EH (cell line): Measurements from ENCODE around the gene DMAC1.

Experiments
- DNase-seq: peaks from one replicate; pipeline ENCODE4 v3.0.0-alpha.2; 2015; ENCODE audit warnings: low read depth

DMAC1 gene

DNA sequence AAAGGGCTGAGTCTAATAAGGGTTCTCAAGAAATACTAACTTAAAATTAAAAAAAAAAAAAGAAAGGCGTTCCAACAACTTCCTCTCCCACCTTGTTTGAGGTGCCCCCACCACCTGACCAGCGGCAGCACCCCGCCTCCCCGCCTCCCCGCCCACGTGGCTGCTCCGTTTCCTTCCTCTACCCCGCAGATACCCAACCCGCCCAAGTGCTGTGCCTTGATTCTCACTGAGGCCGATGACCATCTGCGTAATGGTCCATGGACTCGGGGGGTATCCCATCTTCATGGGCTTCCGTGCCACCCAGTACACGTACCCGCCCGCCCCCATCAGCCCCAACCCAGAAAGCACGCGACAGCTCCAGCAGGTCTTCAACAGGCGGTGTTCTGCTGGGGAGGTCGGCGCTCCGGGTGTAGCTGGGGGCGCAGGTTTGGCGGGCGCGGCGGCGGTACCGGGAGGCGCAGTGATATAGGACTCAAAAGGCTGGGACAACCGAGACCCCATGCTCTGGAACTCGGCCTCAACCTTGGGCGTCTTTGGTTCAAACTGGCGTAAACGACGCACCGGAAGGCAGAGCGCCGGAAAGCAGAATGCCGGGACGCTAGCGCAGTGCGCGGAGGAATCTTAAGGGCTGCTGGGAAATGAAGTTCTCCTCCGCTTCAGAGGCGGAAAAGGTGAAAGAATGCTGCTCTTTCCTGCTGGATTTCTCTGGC is at the start of gene DMAC1:
TSS of gene DMAC1 (minus strand) at position 545 of the 710 bp plus-strand sequence. CDS start at position 501, 44 bp downstream.
- DNase-seq: peak; percentile 80

DNA sequence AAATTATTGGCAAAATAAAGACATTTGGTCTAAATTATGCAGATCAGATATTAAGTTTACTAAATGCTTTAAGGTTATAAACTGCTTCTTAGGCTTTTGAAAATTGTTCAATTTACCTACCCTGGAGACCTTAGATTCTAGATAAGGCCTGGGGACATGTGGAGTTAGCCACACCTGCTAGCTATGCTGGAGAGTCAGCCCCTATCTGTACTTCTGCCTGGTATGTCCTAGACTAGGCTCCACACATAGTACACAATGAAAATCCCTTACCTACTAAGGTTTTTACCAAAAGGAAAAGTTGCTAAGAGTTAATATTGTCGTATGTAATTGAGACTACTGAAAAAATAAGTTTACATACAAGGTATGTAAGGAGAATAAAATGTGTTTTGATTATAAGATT is 49.8 kb upstream of the DMAC1 start:
- no peak for DNase-seq

DNA sequence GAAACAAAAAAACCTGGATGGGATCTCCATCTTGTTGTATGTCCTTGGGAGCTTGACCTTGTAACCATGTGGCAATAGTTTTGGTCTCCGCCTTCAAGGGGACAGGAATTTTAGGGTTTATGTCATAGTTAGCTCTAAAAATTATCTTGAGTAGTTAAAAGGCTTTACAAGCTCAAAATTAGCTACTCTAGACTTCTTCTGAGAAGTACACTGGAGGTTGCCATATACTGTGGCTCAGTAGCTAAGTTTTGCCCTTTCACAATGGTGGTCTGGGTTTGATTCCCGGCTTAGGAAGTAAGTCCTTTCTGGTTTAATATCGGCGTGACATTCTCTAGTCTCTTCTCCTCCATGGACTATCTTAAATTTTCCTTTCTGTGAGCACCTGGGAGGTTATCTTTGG is 48.9 kb upstream of the DMAC1 start:
- DNase-seq: no peak

GRCh38 chr9:7844242-7844641 is 44.7 kb upstream of the DMAC1 start:
- no peak for DNase-seq

GRCh38 chr9:7841831-7842230 is 42.3 kb upstream of the DMAC1 start:
- no peak for DNase-seq

DNA sequence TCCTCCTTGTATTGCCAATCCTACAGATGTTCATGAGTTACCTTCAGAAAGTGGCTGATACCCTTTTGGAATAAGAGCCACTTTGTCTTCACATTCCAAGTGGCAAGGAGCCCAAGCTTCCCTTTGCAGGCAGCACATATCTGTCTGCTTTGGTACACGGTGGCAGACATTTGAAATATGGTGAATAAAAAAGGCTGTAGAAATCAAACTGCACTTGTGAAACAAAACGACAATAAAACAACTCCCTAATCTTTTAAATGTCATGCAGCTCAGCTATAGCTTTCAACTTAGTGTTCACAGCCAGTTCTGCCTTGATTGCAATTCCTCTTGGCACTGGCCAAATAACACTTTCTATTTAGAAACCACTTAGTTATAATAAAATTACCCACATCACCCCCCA is 35.0 kb upstream of the DMAC1 start:
- DNase-seq: no peak

- no peak for DNase-seq
These were observed 28.8 kb upstream of the DMAC1 start for GRCh38 chr9:7828334-7828733.

DNA sequence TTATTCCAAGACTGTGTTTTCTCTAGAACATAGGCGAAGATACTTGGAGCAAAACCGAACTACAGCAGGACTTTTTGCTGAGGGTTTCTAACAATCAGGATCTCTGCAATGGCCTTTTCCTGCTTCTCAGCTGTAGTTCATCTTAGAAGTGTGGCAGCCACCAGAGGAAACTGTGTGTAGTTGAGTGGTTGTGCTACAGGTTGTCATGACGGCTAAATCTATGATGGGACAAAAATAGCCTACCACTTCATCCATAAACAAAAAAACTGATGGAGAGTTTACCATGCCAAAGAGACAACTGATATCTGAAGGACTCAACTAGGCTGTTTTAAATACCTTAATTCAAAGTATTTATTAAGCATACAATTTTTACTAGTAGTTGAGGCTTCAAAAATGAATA is 28.2 kb upstream of the DMAC1 start:
- no peak for DNase-seq

GRCh38 chr9:7827056-7827455 is 27.5 kb upstream of the DMAC1 start:
- no peak for DNase-seq

DNA sequence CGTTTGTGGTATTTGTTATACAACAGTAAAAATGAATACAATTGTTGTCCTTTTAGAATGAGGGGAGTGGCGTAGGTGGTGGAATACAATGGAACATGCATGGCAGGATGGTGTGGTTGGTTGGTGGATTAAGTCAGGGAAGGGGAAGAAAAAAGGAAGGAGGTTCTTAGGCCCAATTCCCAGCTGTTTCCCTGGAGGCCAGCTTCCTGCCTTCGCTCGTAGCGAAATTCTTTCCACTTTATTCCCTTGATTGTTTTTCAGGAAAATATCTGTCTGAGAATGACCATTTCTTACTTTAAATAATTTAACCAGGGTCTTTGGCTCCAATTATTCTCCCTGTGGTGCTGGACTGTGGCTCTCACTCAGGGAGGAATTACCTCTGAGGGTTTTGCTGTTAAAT is 24.1 kb upstream of the DMAC1 start:
- DNase-seq: no peak

DNA sequence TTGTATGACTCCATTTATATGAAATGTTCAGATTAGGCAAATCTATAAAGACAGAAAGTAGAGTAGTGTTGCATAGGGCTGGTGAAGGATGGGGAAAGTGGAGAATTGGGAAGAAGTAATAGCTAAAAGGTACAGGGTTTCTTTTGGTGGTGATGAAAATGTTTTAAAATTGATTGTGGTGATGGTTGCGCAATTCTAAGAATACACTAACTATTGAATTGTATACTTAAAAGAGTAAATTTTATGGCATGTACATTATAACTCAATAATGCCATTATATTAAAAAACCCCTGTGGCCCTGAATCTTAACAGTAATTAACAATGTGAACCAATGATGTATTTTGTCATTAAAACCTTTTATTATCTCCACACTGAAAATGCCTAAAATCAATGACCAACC is 20.4 kb upstream of the DMAC1 start:
- DNase-seq: no peak

DNA sequence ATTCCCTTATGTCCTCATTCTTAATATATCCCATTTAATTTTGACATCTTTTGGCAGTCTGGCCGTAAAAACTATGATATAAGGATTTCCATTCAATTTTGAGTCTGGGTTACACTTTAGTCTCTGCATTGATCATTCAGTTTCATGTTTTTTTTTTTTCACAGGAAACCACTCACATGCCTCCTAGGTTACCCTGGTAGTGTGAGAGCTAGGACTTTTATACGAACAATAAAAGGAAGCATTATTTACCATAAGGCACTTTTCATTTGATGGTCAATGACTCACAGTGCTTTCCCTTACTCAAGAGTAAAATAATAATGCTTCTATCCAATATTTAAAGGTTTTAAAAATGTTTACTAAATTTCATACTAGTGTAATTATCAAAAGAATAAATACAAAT is 16.4 kb upstream of the DMAC1 start:
- no peak for DNase-seq

- DNase-seq: no peak
These were observed 13.5 kb upstream of the DMAC1 start for GRCh38 chr9:7813030-7813429.

GRCh38 chr9:7811677-7812076 is 12.1 kb upstream of the DMAC1 start:
- no peak for DNase-seq

DNA sequence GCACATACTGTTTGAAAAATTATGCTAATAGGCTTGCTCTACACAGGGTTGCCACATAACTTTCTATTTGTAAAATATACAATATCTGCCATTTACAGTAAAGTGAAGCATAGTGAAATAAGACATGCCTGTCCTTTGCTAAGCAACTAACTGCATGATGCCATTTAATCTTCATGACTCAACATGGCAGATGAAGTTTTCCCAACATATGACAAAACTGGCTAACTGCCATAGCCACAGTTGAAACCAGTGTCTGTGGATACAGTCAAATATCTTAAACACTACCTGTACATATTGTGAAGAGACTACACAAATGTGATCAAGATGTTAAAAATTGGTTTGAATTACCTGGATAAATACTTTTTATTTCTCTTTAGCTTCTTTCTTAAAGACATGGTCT is 3.1 kb upstream of the DMAC1 start:
- peak; percentile 8 for DNase-seq

DNA sequence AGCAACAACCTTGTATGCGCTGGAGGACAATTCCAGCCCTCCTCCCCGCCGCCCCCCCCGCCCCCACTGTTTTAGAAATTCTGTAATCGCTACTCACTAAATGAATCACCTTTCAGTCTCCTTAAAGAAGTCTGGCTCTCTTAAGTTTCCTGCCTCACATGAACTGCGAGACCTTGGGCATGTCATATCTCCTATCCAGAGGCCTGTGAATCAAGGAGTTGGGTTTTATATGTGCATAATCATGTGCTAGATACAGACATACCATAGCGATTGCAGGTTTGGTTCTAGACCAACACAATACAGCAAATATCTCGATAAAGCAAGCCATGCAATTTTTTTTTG is 337 bp upstream of the DMAC1 start:
- no peak for DNase-seq

DNA sequence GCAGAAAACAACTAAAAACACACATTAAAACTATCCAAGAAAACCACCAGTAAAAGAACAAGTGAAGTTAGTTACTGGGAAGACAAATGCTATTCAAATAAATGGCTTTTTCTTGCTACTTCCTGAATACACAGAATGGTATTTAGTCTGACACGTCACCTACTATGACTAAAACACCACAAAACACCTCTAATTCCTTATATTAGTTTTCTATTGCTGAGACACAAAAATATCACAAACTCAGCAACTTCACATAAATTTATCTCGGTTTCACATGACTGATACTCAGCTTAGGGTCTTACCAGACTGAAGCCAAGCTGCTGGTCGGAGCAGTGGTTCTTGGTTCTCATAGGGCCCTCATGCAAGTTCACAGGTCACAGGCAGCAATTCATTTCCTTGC is 5.4 kb downstream of the DMAC1 start:
- DNase-seq: no peak

DNA sequence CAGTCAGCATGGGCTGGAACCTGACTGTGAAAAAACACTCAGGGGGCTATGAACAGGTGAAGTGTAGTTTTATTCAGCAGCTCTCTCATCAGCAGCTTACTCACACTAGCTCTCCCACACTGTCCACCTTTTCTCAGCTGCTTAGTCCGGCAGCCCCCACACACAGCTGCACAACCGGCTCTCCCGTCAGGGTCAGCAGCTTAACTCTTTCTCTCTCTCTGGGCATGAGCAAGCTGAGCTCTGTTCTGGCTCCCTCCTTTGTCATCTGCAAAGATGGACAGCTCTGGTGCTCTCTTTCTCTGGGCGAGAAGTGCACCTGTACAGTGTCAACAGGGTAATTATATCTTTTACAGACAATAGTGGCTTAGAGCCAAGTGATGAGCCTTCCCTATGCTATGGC is 8.2 kb downstream of the DMAC1 start:
- DNase-seq: no peak

- no peak for DNase-seq
These were observed 8.8 kb downstream of the DMAC1 start for GRCh38 chr9:7790819-7791182.

GRCh38 chr9:7790022-7790818 is 9.4 kb downstream of the DMAC1 start:
- DNase-seq: no peak

DNA sequence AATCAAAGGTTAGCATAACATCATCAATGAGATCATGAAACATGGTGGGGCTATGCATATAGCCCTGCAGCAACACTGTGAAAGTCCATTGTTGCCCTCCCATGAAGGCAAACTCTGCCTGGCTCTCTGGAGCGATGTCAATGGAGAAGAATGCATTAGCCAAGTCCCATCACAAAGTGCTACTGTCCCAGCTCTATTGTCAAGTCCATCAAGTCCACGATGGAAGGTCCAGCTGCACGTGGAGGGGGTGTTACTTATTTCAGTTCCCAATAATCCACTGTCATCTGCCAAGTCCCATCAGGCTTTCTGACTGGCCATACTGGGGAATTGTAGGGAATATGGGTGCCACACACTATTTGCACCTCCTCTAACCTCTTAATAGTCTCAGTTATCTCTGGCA is 10.8 kb downstream of the DMAC1 start:
- no peak for DNase-seq

DNA sequence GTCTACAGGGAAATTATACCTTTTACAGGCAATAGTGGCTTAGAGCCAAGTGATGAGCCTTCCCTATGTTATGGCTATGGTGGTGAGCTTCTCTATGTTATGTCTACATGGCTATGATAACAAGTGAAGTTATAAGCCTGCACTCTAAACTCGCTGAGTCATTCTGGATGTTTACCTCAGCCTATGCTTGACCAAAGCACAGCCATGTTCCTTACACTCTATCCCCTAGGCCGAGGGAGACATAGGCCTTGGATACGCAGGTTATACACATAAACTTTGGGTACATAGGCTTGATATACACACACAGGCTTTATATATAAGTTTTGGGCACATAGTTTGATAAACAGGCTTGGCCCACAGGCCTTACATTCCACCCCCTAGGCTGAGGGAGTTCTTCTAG is 13.8 kb downstream of the DMAC1 start:
- DNase-seq: no peak

DNA sequence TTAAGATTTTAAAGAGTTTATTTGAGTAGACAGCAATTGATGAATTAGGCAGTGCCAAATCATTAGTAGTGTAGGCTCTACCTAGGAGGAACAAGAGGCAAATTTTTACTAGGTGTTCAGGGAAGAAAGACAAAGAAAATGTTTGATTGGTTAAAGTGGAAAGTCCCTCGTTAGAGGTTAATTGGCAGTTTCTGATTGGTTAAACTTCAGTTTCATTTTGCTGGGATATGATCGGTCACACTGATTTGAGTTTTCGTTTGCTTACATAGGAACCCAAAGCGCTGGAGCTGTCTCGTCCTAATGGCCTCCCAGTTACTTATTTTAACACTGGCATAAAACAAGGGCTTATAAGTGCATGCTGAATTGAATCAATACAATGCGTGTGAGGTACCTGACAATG is 15.1 kb downstream of the DMAC1 start:
- DNase-seq: no peak

GRCh38 chr9:7783635-7784063 is 15.9 kb downstream of the DMAC1 start:
- DNase-seq: no peak
